K562 (cell line): ENCODE data around the gene HNRNPLL. TPM values are rescaled to one million over a fixed set of nuclear protein-coding genes. Genes with fewer than 3 reads are reported as not detected.

Experiments
- ATAC-seq: fragments of 200-7000 bp; cut with Tn5 transposase; 3 replicates; pipeline ENCODE4 v1.9.1; 2020; ENCODE audit warnings: moderate library complexity
- BruUV-seq: library from RNA; stranded (reverse); fragments of 400-500 nt; replicated peaks from 2 replicates; lab custom pipeline; 2021; lab: Mats Ljungman, UMichigan
- CTCF ChIA-PET: fragments of 300-600 bp; formaldehyde crosslinking; extraction: SDS; loops from one replicate; lab custom pipeline; 2021; ENCODE audit warnings: low intra/inter-chr PET ratio; lab: Yijun Ruan, JAX
- POLR2A ChIA-PET: fragments of 300-600, 350-650 bp; sonication (Branson Sonifier 250); formaldehyde crosslinking; extraction: SDS; loops from one replicate; lab custom pipeline; 2021; ENCODE audit warnings: antibody characterized with exemption, inconsistent platforms; lab: Yijun Ruan, JAX
- DNase-seq, 4 experiments: peaks; one replicate each; pipeline versions ENCODE4 v3.0.0 to v3.0.0-alpha.2; 2011 to 2018; ENCODE audit warnings: low spot score in 3 of 4, mixed read lengths in 3 of 4; ENCODE audit errors: extremely low read depth in 1 of 4
- FAIRE-seq: peaks from 2 replicates; lab custom pipeline; 2011; peaks lifted over from hg19 to GRCh38; lab: Jason Lieb, UNC
- H2AFZ ChIP-seq: 2 replicates; pipeline ENCODE4 v1.6.0; 2011; ENCODE audit warnings: low read depth, low read length, control low read depth, inconsistent platforms
- H3K27ac ChIP-seq: fragments of 200-600 bp; 3 replicates; pipeline ENCODE4 v1.8.0; 2011; ENCODE audit warnings: low read depth, mild to moderate bottlenecking, control low read depth, inconsistent platforms, low read length, moderate library complexity, mixed read lengths; ENCODE audit errors: extremely low read depth
- H3K27me3 ChIP-seq, 2 experiments: fragments of 300-600 bp in 1 of 2; 2 replicates in 1 of 2; 3 replicates in 1 of 2; pipeline versions ENCODE4 v1.6.0 to v1.8.0; 2011; ENCODE audit warnings: inconsistent platforms in 2 of 2, low read length in 2 of 2, mild to moderate bottlenecking in 1 of 2, mixed read lengths in 1 of 2, moderate library complexity in 1 of 2; ENCODE audit not compliant: control insufficient read depth in 2 of 2, insufficient read depth in 2 of 2
- H3K36me3 ChIP-seq: fragments of 300-600 bp; 3 replicates; pipeline ENCODE4 v1.8.0; 2011; ENCODE audit warnings: mild to moderate bottlenecking, low read length, inconsistent platforms; ENCODE audit not compliant: control insufficient read depth, insufficient read depth
- H3K4me1 ChIP-seq, 2 experiments: fragments of 200-600 bp in 1 of 2; replicated peaks in 1 of 2; 2 replicates in 1 of 2; 3 replicates in 1 of 2; pipeline versions ENCODE4 v1.5.1 to v1.8.0; 2011; ENCODE audit warnings: inconsistent platforms in 2 of 2, low read length in 2 of 2, mild to moderate bottlenecking in 1 of 2, mixed read lengths in 1 of 2, moderate library complexity in 1 of 2; ENCODE audit not compliant: control insufficient read depth in 2 of 2, insufficient read depth in 2 of 2
- H3K4me2 ChIP-seq: 2 replicates; pipeline ENCODE4 v1.6.1; 2011; ENCODE audit warnings: low read length, control low read depth, inconsistent platforms, mixed read lengths; ENCODE audit not compliant: insufficient read depth
- H3K4me3 ChIP-seq: fragments of 200-600 bp; sonication (generic), shearing (Covaris generic); 2 replicates; pipeline ENCODE4 v1.5.1; 2016; ENCODE audit warnings: control low read depth, inconsistent platforms
- H3K79me2 ChIP-seq: fragments of 200-600 bp; 3 replicates; pipeline ENCODE4 v1.8.0; 2011; ENCODE audit warnings: low read length, inconsistent platforms; ENCODE audit not compliant: control insufficient read depth, insufficient read depth
- H3K9ac ChIP-seq, 2 experiments: 2 replicates each; pipeline versions ENCODE4 v1.6.0 to v1.6.1; 2011; ENCODE audit warnings: low read depth in 2 of 2, low read length in 2 of 2, control low read depth in 1 of 2, inconsistent platforms in 1 of 2, mild to moderate bottlenecking in 1 of 2, mixed read lengths in 1 of 2; ENCODE audit not compliant: insufficient read depth in 1 of 2
- H3K9me1 ChIP-seq: one replicate; pipeline ENCODE4 v1.6.0; 2011; ENCODE audit warnings: inconsistent platforms, mild to moderate bottlenecking, low read length, moderate library complexity; ENCODE audit not compliant: control insufficient read depth, insufficient read depth
- H3K9me3 ChIP-seq: replicated peaks from 2 replicates; pipeline ENCODE4 v1.5.1; 2011; ENCODE audit warnings: low read depth, low read length, inconsistent platforms; ENCODE audit not compliant: control insufficient read depth, insufficient read depth
- H4K20me1 ChIP-seq: replicated peaks from 2 replicates; pipeline ENCODE4 v1.6.1; 2011; ENCODE audit warnings: low read length, inconsistent platforms, mixed read lengths; ENCODE audit not compliant: control insufficient read depth, insufficient read depth
- ARID1B ChIP-seq: fragments of 450-650 bp; IDR thresholded peaks from 2 replicates; pipeline ENCODE4 v1.6.1; 2016; ENCODE audit warnings: antibody characterized with exemption, mild to moderate bottlenecking, inconsistent platforms
- CBFA2T3 ChIP-seq: fragments of 450-650 bp; IDR thresholded peaks from 2 replicates; pipeline ENCODE4 v1.6.1; 2017
- FOSL1 ChIP-seq: fragments of 200-800 bp; sonication (Bioruptor generic); conservative IDR thresholded peaks from 2 replicates; pipeline ENCODE4 v1.6.1; 2016; ENCODE audit warnings: missing genetic modification characterization, missing compliant biosample characterization
- ILK ChIP-seq: fragments of 450-650 bp; IDR thresholded peaks from 2 replicates; pipeline ENCODE4 v1.6.1; 2016; ENCODE audit warnings: missing genetic modification characterization, low read depth, mild to moderate bottlenecking, missing compliant biosample characterization, moderate library complexity, borderline replicate concordance
- JUND ChIP-seq, 2 experiments: IDR thresholded peaks; 2 replicates in 1 of 2; 3 replicates in 1 of 2; pipeline ENCODE4 v1.6.1; 2011; ENCODE audit warnings: borderline replicate concordance in 2 of 2, low read depth in 2 of 2, low read length in 2 of 2, improper control_type of control experiment in 1 of 2, missing biosample characterization in 1 of 2, missing genetic modification characterization in 1 of 2, missing genetic modification reagents in 1 of 2
- MEF2A ChIP-seq: IDR thresholded peaks from 2 replicates; pipeline ENCODE4 v1.6.1; 2011; ENCODE audit warnings: low read depth, mild to moderate bottlenecking, low read length, moderate library complexity; ENCODE audit not compliant: control insufficient read depth
- NR2F6 ChIP-seq: fragments of 450-650 bp; formaldehyde crosslinking; IDR thresholded peaks from 2 replicates; pipeline ENCODE4 v1.4.0; 2020; ENCODE audit warnings: mild to moderate bottlenecking
- RUNX1 ChIP-seq: sonication (generic); IDR thresholded peaks from 2 replicates; pipeline ENCODE4 v1.6.1; 2016; ENCODE audit warnings: antibody characterized with exemption, low read depth
- SETDB1 ChIP-seq: IDR thresholded peaks from one replicate; pipeline ENCODE4 v1.6.1; 2012; ENCODE audit warnings: low read length, control low read depth, inconsistent platforms
- SMAD4 ChIP-seq: fragments of 250-450 bp; sonication (Bioruptor Pico); conservative IDR thresholded peaks from 2 replicates; pipeline ENCODE4 v1.8.0; 2021; ENCODE audit warnings: inconsistent platforms, mild to moderate bottlenecking, moderate library complexity
- SMARCA4 ChIP-seq: fragments of 450-650 bp; IDR thresholded peaks from 2 replicates; pipeline ENCODE4 v1.6.1; 2016
- TCF3 ChIP-seq: sonication (generic); formaldehyde crosslinking; IDR thresholded peaks from 2 replicates; pipeline ENCODE4 v1.4.0; 2020; ENCODE audit warnings: mild to moderate bottlenecking, missing genetic modification reagents
- TEAD4 ChIP-seq, 2 experiments: sonication (generic) in 1 of 2; formaldehyde crosslinking in 1 of 2; IDR thresholded peaks; 2 replicates each; pipeline versions ENCODE4 v1.6.1 to v1.8.0; 2012 to 2022; ENCODE audit warnings: borderline replicate concordance in 1 of 2, inconsistent platforms in 1 of 2, low read length in 1 of 2, mild to moderate bottlenecking in 1 of 2, missing genetic modification reagents in 1 of 2
- ZBTB9 ChIP-seq: fragments of 450-650 bp; formaldehyde crosslinking; IDR thresholded peaks from 2 replicates; pipeline ENCODE4 v1.4.0; 2020; ENCODE audit warnings: mild to moderate bottlenecking, moderate library complexity
- ZNF146 ChIP-seq: IDR thresholded peaks from one replicate; pipeline ENCODE4 v1.6.1; 2018; ENCODE audit warnings: missing compliant biosample characterization; ENCODE audit not compliant: unreplicated experiment
- ZNF217 ChIP-seq: sonication (generic); formaldehyde crosslinking; IDR thresholded peaks from 2 replicates; pipeline ENCODE4 v1.8.0; 2022; ENCODE audit warnings: mild to moderate bottlenecking, missing genetic modification reagents
- ZNF740 ChIP-seq, 3 experiments: fragments of 200-800 bp in 1 of 3; sonication (Bioruptor generic) in 1 of 3; sonication (generic) in 1 of 3; formaldehyde crosslinking in 1 of 3; IDR thresholded peaks; 2 replicates each; pipeline versions ENCODE4 v1.6.1 to v1.8.0; 2016 to 2022; ENCODE audit warnings: mild to moderate bottlenecking in 2 of 3, missing compliant biosample characterization in 2 of 3, missing genetic modification characterization in 2 of 3, missing genetic modification reagents in 1 of 3
- ZNF778 ChIP-seq: fragments of 450-650 bp; formaldehyde crosslinking; IDR thresholded peaks from 2 replicates; pipeline ENCODE4 v1.4.0; 2020; ENCODE audit warnings: mild to moderate bottlenecking, moderate library complexity
- WGBS: fragments of 100-300 bp; shearing (Covaris generic); methylation state at CpG from one replicate; pipeline ENCODE4 v1.1.6; 2016; ENCODE audit warnings: low coverage, mixed read lengths; ENCODE audit not compliant: insufficient coverage; ENCODE audit errors: missing lambda C conversion rate; 5-methylcytosine and 5-hydroxymethylcytosine counted together
- in situ Hi-C: fragments of 300-500 bp; cut with MboI; formaldehyde crosslinking; loops from 4 replicates; pipeline ENCODE4 v1.15.0; 2018; ENCODE audit warnings: inconsistent platforms, mixed read lengths
- intact Hi-C: fragments of 100-400 bp; cut with micrococcal nuclease; formaldehyde crosslinking; loops from 2 replicates; pipeline ENCODE4 v1.14.2; 2022
- polyA plus RNA-seq, 8 experiments: library from polyadenylated mRNA; depleted of rRNA in 4 of 8; stranded (reverse) in 5 of 8; unstranded in 3 of 8; fragments of >200 nt; fragmentation: Nextera tagmentation in 2 of 8; fragmentation: Illumina TruSeq in 1 of 8; extraction: Ambion mirVana in 2 of 8; extraction: Trizol in 1 of 8; gene quantifications; 2 replicates each; pipeline versions ENCODE4 v1.2.1 to v1.2.3, GENCODE V29; 2011 to 2014; ENCODE audit warnings: inconsistent platforms in 1 of 8, missing spikeins in 1 of 8
- total RNA-seq, 7 experiments: library from RNA; depleted of rRNA in 6 of 7; stranded (reverse); fragments of >200 nt in 6 of 7; fragmentation: Illumina TruSeq in 2 of 7; extraction: Trizol in 2 of 7; gene quantifications; 2 replicates each; pipeline versions ENCODE4 v1.2.1 to v1.2.3, GENCODE V29; 2011 to 2021; ENCODE audit warnings: low replicate concordance in 1 of 7

HNRNPLL gene
- total and polyA plus RNA-seq, 9 of the 15 experiments (the other 6 are each of a cell fraction or from before 2014, with no cell fraction given), result 19.8 to 135 (median 57.8) TPM

- Histone ChIP-seq H3K9me1 (no peaks in the 10 kb centered on the region), H3K4me3 (no peak overlapping the region), H3K79me2 (no peaks in the 10 kb centered on the region), H3K4me1 (peaks cover 0 to 5% of the 10 kb centered on the region in 2 experiments; a peak in 2 of 5 replicates), H3K4me2 (no peak overlapping the region), H3K9me3 (no peaks in the 10 kb centered on the region), H3K27ac (no peak overlapping the region), H3K27me3 (no peaks in the 10 kb centered on the region), H4K20me1 (no peaks in the 10 kb centered on the region), H2AFZ (0 out of 2 replicates have a peak overlapping the region, but pooled peaks have one; percentile 41), H3K36me3 (no peaks in the 10 kb centered on the region), H3K9ac (no peak overlapping the region)
- ATAC-seq (peak; percentile 47), FAIRE-seq (no peak), DNase-seq (peak in 1 of 4 experiments; percentile 47)
- ChIA-PET CTCF (no interaction called here), POLR2A (no interaction called here)
- 39% methylated on average over 4 of the region's 4 CpGs for WGBS
- intact Hi-C loops (no loop called here), in situ Hi-C loops (no loop called here)
- no TSS peak for BruUV-seq
- no peak for TF ChIP-seq SMAD4 (CRISPR knock-in tag)
- TF ChIP-seq ARID1B, result peak; percentile 57; the same call in 1 of the 2 replicates
- TF ChIP-seq TEAD4 (IDR thresholded peaks at IDR 0.05; ENCODE audit: low read length), result 0 out of 2 replicates have a peak, but pooled peaks have one; percentile 33
- no peak for TF ChIP-seq TEAD4 (CRISPR knock-in tag; IDR thresholded peaks at IDR 0.05; ENCODE audit: borderline replicate concordance)
- peak; percentile 58 for TF ChIP-seq CBFA2T3
- no peak for TF ChIP-seq ZNF146 (CRISPR knock-in tag)
- no peak for TF ChIP-seq ZNF778 (CRISPR knock-in tag)
- no peak for TF ChIP-seq MEF2A
- peak; percentile 48; the same call in 1 of the 2 replicates for TF ChIP-seq JUND (IDR thresholded peaks at IDR 0.05; ENCODE audit: borderline replicate concordance, low read depth, low read length)
- no peak for TF ChIP-seq JUND (tag; IDR thresholded peaks at IDR 0.05; ENCODE audit: borderline replicate concordance, low read depth, low read length)
- no peak for TF ChIP-seq ZBTB9 (CRISPR knock-in tag)
- TF ChIP-seq FOSL1, result peak; percentile 93
- peak; percentile 46 for TF ChIP-seq SMARCA4
- no peak for TF ChIP-seq ZNF217
- TF ChIP-seq SETDB1, result no peak
- no peak for TF ChIP-seq ILK
- TF ChIP-seq NR2F6, result no peak
- no peak for TF ChIP-seq RUNX1
- no peak for TF ChIP-seq ZNF740 (CRISPR knock-in tag; IDR thresholded peaks at IDR 0.05)
- no peak for TF ChIP-seq ZNF740 (tag; IDR thresholded peaks at IDR 0.05)
- TF ChIP-seq TCF3 (CRISPR knock-in tag), result peak; percentile 33; the same call in 1 of the 2 replicates
These were observed 33.3 kb upstream of the HNRNPLL start for GRCh38 chr2:38636069-38636468.
